Brain pericyte (primary cell): Measurements from ENCODE around the gene ZNF385A.

Experiments
- DNase-seq: peaks from one replicate; pipeline ENCODE4 v3.0.0-alpha.2; 2012; ENCODE audit warnings: low read depth, low spot score

ZNF385A gene

GRCh38 chr12:54375259-54375579, 9.3 kb downstream of the ZNF385A start:
- no peak for DNase-seq

- no peak for DNase-seq
These were observed 9.8 kb downstream of the ZNF385A start for GRCh38 chr12:54374562-54375258.

DNA sequence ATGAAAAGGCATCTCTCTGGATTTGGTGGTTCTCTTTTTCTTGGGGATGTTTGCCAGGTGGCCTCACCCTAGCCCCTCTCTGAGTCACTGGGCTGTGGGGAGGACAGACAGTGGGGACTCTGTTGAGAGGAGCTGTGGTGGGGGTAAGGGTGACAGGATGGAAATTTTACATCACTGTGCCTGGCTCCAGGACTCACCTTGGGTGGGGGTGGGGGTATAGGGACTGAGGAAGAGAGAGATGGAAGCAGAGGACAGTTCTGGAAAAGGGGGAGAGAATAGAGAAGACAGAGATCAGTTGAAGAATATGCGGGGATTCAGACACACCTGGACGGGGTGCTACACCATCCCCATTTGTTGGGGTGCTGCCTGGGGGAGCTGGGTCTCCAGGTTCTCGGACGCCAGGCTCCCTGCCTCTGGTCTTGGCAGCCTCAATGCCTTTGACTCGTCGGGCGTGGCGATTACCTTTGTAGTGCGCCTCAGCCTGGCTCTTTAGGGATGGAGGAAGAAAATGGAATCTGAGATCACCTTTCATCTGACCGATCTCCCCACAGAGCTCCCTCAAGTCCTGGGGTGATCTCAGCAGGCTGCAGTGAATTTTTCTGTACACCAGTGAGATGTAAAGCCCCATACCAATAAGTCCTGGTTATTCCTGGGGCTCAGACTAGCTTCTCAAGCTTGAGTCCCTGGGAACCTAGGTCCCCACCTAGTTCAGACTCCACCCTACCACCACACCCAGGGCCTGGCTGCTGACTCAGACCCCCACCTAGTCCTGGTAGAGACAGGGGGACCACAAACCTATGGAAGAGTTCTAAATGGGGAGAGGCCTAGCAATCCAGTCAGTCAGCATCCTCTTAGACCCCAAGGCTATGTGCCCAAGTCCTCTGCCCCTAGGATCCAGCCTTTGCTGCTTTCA, 10.6 kb downstream of the ZNF385A start:
- no peak for DNase-seq

- no peak for DNase-seq
These were observed 12.3 kb downstream of the ZNF385A start for GRCh38 chr12:54372113-54372806.

GRCh38 chr12:54371328-54372112, 13.0 kb downstream of the ZNF385A start:
- no peak for DNase-seq

GRCh38 chr12:54370171-54370730, 14.3 kb downstream of the ZNF385A start:
- peak; percentile 60 for DNase-seq

DNA sequence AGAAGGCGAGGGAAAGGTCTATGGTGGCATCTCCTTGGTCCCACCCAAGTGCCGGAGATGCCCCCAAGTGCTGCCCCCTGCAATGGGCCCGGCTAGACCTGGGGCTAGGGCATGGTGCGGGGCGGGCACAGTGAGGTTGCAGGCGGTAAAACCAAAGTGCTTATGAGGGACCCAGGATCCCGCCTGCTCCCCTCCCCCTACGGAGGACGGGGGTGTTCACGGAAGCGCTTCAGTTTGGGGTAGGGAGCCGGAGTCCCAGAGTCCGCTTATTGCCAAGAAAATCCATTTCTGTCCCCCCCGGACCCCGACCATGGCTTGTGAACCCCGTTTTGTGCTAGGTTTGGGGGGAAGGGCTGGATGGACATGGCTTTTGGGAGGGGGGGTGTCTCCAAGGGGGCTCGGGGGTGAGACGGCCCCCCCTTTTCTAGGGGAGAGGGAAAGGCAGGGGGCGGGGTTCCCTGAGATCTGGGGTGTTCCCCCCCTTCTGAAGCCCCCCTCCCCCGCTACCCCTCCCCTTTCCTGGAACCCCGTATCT, 14.9 kb downstream of the ZNF385A start:
- no peak for DNase-seq

DNA sequence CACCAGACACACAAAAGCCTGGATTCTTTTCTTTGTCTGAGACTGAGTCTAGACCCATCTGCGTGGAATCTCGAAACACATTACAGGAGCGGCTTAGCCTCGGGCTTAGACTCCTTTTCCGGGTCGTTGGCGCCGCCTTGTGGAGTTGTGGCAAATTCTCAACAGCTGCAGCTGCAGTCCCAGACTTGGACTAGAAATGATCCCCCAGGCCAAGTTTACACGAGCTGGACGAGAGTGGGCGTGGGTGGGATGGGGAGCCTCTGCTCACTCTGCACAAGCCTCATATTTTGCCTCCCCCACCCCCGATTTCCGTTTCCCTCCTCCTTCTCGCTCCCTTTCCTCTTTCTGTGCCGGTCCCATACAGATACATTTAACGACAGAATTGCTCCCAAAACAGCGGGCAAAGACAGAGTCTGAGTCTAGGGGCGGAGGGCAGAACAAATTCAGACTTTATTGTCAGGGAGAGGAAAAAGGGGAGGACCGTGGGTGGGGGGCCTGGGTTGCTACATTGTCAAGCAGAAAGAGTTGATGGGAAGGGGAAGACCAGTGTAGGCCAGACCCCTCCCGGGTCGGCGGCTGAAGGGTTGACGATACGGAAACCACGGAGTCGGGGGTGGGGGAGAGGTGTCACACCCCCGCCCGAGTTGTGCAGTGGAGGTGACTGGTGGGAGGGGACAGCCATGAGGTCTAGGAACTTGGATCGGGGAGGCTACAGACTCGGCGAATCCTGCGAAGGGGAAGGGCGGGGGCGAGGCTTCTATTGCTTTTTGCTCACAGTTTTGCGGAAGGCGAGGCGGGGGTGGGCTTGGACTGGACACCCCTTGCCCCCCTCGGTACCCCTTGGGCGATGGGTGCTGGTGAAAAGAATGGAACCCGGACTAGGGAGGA, 15.6 kb downstream of the ZNF385A start:
- no peak for DNase-seq

DNA sequence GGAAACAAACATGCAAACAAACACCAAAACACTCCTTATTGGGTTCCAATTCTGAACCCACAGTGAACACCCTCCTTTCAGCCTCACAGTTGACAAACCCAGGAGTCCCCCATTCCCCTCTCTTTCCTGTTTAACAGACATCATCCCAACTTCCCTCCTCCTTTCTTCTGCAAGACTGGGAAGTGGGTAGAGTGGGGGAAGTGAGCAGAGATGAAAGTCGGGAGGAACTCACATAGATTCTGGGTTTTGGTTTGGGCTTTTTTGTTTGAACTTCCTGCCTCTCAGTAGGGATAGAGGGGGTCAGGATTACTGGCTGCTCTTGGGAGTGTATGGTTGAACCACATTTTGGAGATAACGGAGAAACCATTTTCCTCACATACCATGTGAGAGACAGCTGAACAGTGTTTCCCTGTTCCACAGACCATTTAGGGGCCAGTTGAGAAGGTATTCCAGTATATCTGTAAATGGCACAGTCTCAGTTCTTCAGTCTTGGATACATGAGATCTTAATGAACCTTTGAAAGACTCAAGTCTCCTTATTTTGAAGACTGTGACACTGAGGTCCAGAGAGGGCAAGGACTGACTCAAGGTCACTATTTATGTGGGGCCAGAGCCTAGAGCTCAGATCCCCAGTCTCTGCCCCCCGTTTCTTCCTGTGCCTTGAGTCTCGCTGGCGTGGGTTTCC, 16.4 kb downstream of the ZNF385A start:
- no peak for DNase-seq

- DNase-seq, result no peak
These were observed 20.1 kb downstream of the ZNF385A start, which contains the start of gene GPR84 for GRCh38 chr12:54364413-54364812. Gene GPR84 (minus strand): TSS chr12:54364486. CDS start chr12:54363851, 635 bp downstream.

DNA sequence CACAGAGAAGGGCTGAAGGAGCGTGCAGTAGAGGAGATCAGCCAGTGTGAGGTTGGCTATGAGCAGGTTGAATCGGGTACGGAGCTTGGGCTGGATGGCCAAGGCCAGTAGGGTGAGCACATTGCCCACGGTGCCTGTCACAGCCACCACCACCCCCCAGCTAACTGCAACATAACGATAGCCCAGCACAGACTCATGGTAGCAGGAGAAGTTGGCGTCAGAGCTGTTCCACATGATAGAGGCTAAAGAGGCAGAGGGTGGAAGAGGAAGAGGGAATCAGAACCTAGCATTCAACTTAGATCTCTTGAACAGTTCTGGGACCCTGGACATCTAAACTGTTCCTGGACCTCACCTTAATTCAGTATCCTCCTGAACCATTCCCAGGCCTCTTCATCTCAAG, 20.9 kb downstream of the ZNF385A start:
- DNase-seq, result no peak

- no peak for DNase-seq
These were observed 21.5 kb downstream of the ZNF385A start for GRCh38 chr12:54363047-54363446.

DNA sequence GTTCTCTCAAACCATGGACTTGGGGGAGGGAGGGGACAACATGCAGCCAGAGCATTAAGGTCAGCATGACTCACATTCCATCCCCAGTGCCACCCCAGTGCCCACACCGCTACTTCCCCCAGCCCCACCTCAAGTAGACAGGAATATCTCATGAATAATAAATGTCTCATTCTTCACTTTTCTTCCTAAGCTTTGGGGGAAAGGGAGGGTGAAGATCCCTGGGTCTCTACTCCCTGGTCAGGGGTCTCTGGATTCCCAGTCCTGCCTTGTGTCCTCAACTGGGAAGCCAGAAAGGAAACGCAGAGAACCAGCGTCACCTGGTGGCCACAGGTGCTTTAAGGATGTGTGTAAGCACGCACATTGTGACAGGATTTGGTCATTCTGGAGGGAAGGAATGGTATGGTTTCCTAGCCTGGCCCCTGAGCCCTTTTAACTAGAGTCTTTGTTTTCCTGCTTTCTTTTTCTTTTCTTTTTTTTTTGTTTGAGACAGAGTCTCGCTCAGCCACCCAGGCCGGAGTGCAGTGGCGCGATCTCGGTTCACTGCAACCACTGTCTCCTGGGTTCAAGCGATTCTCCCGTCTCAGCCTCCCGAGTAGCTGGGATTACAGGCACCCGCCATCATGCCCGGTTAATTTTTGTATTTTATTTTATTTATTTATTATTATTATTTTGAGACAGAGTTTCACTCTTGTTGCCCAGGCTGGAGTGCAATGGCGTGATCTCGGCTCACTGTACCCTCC, 23.6 kb downstream of the ZNF385A start:
- no peak for DNase-seq

DNA sequence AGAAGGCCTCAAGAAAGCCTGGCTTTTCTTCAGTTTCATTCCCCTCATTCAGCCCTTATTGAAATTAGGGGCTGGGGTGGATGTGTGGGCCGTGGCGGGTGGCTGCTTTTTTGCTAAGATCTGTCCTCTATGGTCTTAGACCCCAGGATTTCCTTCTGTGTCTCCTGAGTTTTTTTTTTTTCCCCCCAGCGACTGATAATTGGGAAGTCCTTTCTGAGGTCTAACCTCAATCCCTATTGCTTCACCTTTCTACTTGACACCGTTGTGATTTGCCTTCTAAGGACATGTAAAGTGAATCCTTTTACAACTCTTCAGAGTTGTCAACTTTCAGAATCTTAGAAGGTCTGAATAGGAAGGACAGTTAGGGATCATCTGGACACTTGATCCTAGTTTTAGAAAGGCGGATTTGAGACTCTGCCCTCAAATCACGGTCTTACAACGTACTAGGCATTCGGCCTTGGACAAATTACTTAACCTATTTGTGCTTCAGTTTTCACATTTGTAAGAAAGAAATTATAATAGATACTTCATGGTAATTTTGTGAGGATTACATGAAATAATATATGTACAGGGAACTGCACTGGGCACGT, 24.7 kb downstream of the ZNF385A start:
- DNase-seq, result no peak

GRCh38 chr12:54358945-54359761, 25.4 kb downstream of the ZNF385A start:
- DNase-seq, result peak; percentile 98

- no peak for DNase-seq
These were observed 26.2 kb downstream of the ZNF385A start for GRCh38 chr12:54358191-54358944.
